ENCODE data around the gene LAMB1.

Gene LAMB1

GRCh38 chr7:107982918-107983389, 20.0 kb downstream of the LAMB1 start:
- H3K4me3 ChIP-seq (ENCODE audit: low read length in 2 of 2): no peak overlapping the region
- no peaks in the 10 kb centered on the region for H3K4me1 ChIP-seq (ENCODE audit: control insufficient read depth in 2 of 2, insufficient read depth in 2 of 2, low read length in 2 of 2)
- no peaks in the 10 kb centered on the region for H3K9me3 ChIP-seq (ENCODE audit: control insufficient read depth in 2 of 2, low read length in 2 of 2)
- H3K27me3 ChIP-seq (ENCODE audit: control insufficient read depth in 2 of 2, insufficient read depth in 2 of 2, low read length in 2 of 2): no peaks in the 10 kb centered on the region
- H3K9ac ChIP-seq (ENCODE audit: low read depth in 1 of 2, low read length in 2 of 2): no peak overlapping the region
- H3K36me3 ChIP-seq (ENCODE audit: control insufficient read depth in 2 of 2, insufficient read depth in 2 of 2, low read length in 2 of 2): peaks cover 3 to 30% of the 10 kb centered on the region in 2 donors
- H3K27ac ChIP-seq (ENCODE audit: low read depth in 2 of 2, low read length in 2 of 2): no peak overlapping the region

DNA sequence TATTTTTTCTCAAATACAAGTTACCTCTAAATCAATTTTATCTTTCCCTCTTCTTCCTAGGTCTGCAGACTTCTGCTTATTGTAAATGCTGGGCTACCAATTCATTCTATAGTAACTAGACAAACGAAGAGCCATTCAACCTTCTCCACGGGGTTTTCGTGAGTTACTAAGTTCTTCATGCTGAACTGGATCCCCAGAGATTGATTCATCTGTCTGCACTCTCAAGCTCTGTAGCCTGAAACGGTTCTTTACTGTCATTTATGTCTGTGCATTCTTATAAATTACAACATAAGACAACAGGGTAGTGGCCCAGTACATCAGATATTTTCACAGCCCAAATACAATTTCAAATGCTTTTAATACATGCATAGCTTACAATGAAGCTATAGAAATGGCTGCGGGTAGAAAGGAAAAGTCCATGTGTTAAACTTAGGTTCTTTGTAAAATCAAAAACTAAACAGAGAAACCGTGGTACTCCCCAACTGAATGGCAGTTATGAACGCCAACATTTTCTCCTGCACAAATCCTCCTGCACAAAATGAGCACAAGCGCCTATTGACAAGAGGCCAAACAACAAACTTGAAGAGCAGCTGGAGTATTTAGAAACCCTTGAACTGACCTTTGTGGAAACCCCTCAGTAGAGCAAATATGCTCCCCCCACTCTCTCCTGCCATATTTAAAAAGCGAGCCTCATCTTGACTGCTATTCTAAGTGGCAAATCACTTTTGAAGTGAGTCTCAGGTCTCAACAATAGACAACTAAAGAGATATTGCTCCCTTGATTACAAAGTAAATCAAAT, 20.7 kb downstream of the LAMB1 start:
- Histone ChIP-seq H3K9ac (ENCODE audit: low read depth in 1 of 2, low read length in 2 of 2) (no peak overlapping the region), H3K4me1 (ENCODE audit: control insufficient read depth in 2 of 2, insufficient read depth in 2 of 2, low read length in 2 of 2) (no peaks in the 10 kb centered on the region), H3K27me3 (ENCODE audit: control insufficient read depth in 2 of 2, insufficient read depth in 2 of 2, low read length in 2 of 2) (no peaks in the 10 kb centered on the region), H3K27ac (ENCODE audit: low read depth in 2 of 2, low read length in 2 of 2) (no peak overlapping the region), H3K9me3 (ENCODE audit: control insufficient read depth in 2 of 2, low read length in 2 of 2) (no peaks in the 10 kb centered on the region), H3K4me3 (ENCODE audit: low read length in 2 of 2) (no peak overlapping the region), H3K36me3 (ENCODE audit: control insufficient read depth in 2 of 2, insufficient read depth in 2 of 2, low read length in 2 of 2) (peaks cover 6 to 33% of the 10 kb centered on the region in 2 donors)

DNA sequence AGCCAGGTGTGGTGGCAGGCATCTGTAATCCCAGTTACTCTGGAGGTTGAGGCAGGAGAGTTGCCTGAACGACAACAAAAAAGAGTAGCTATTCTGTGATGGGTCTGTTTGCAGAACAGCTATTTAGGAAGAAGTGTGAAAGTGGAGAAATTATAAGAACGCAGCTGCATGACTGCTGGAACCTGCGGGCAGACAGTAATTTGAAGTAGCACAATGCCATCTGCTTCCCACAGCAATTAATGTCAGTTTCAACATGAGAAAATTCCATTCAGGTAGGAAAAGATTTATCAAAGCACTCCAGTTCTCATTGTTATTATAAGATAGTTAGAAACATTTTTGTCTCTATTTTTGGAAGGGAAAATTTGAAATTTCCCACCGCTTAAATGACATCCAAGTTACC, 21.5 kb downstream of the LAMB1 start:
- Histone ChIP-seq H3K9me3 (ENCODE audit: control insufficient read depth in 2 of 2, low read length in 2 of 2) (no peaks in the 10 kb centered on the region), H3K36me3 (ENCODE audit: control insufficient read depth in 2 of 2, insufficient read depth in 2 of 2, low read length in 2 of 2) (peaks cover 10 to 33% of the 10 kb centered on the region in 2 donors), H3K4me3 (ENCODE audit: low read length in 2 of 2) (no peak overlapping the region), H3K27ac (ENCODE audit: low read depth in 2 of 2, low read length in 2 of 2) (no peak overlapping the region), H3K4me1 (ENCODE audit: control insufficient read depth in 2 of 2, insufficient read depth in 2 of 2, low read length in 2 of 2) (no peaks in the 10 kb centered on the region), H3K9ac (ENCODE audit: low read depth in 1 of 2, low read length in 2 of 2) (no peak overlapping the region), H3K27me3 (ENCODE audit: control insufficient read depth in 2 of 2, insufficient read depth in 2 of 2, low read length in 2 of 2) (no peaks in the 10 kb centered on the region)

DNA sequence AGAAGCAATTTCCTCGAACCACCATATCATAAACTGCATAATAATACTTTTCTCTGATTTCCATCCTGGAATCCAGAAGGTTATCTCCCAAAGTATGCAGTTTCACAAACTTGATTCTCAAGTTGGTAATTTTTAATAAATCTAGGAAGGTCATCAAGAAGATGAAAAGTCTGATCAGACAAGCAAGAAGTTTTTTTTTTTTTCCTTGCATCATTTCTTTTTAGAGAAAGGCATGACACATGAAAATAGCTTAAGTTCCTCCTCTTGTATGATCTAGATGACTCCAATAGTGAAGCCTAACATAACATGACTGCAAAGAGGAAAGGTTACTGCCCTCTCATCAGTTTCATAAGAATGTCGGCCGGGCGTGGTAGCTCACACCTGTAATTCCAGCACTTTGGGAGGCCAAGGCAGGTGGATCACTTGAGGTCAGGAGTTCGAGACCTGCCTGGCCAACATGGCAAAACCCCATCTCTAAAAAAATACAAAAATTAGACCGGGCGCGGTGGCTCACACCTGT, 22.2 kb downstream of the LAMB1 start:
- peaks cover 13 to 34% of the 10 kb centered on the region in 2 donors for H3K36me3 ChIP-seq (ENCODE audit: control insufficient read depth in 2 of 2, insufficient read depth in 2 of 2, low read length in 2 of 2)
- no peak overlapping the region for H3K9ac ChIP-seq (ENCODE audit: low read depth in 1 of 2, low read length in 2 of 2)
- no peaks in the 10 kb centered on the region for H3K9me3 ChIP-seq (ENCODE audit: control insufficient read depth in 2 of 2, low read length in 2 of 2)
- no peak overlapping the region for H3K4me3 ChIP-seq (ENCODE audit: low read length in 2 of 2)
- no peaks in the 10 kb centered on the region for H3K27me3 ChIP-seq (ENCODE audit: control insufficient read depth in 2 of 2, insufficient read depth in 2 of 2, low read length in 2 of 2)
- no peaks in the 10 kb centered on the region for H3K4me1 ChIP-seq (ENCODE audit: control insufficient read depth in 2 of 2, insufficient read depth in 2 of 2, low read length in 2 of 2)
- no peak overlapping the region for H3K27ac ChIP-seq (ENCODE audit: low read depth in 2 of 2, low read length in 2 of 2)

DNA sequence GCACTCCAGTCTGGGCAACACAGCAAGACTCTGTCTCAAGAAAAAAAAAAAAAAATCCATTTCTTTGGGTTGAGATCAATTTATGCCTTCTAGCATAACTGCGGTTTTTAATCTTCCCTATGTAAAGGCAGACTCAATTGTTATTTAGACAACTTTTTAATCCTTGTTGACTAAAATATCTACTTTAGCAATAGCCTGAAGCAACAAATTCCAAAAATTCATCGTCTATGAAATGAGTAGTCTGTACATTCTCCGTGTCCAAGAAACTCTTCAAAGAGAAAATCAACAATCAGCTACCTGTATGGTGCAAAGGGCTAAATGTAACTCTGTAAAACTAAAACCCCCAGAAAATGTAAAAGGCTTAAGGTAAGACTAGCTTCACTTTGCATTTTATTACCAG, 22.8 kb downstream of the LAMB1 start:
- Histone ChIP-seq H3K4me1 (ENCODE audit: control insufficient read depth in 2 of 2, insufficient read depth in 2 of 2, low read length in 2 of 2) (no peaks in the 10 kb centered on the region), H3K9ac (ENCODE audit: low read depth in 1 of 2, low read length in 2 of 2) (no peak overlapping the region), H3K27me3 (ENCODE audit: control insufficient read depth in 2 of 2, insufficient read depth in 2 of 2, low read length in 2 of 2) (no peaks in the 10 kb centered on the region), H3K36me3 (ENCODE audit: control insufficient read depth in 2 of 2, insufficient read depth in 2 of 2, low read length in 2 of 2) (peaks cover 18 to 39% of the 10 kb centered on the region in 2 donors), H3K27ac (ENCODE audit: low read depth in 2 of 2, low read length in 2 of 2) (no peak overlapping the region), H3K9me3 (ENCODE audit: control insufficient read depth in 2 of 2, low read length in 2 of 2) (no peaks in the 10 kb centered on the region), H3K4me3 (ENCODE audit: low read length in 2 of 2) (no peak overlapping the region)

DNA sequence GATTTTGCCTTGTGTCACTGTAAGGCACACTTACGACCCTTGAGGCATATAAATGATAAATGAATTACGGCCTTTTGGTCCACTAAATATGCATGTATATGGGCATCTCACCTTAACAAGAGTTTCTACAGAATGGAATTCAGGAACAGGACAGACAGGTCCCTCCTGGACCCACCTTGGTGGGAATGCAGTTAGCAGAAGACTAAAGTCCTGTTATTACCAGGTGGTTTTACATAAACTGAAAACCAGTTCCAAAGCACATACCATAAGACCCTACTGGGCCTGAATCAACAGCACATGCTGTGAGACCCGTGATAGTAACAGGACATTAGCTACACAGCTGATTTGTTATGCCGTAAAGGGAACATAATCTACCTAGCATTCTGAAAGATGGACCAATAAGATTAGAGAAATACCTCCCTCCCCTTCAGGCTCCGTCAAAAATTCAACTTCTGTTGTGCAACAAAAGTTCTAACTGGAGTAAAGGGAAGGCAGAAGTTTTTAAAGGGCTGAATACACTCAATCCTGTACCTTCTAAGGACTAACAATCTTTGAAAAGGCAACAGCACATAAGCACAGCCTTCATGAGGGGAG, 24.0 kb downstream of the LAMB1 start:
- Histone ChIP-seq H3K4me1 (ENCODE audit: control insufficient read depth in 2 of 2, insufficient read depth in 2 of 2, low read length in 2 of 2) (no peaks in the 10 kb centered on the region), H3K4me3 (ENCODE audit: low read length in 2 of 2) (no peak overlapping the region), H3K36me3 (ENCODE audit: control insufficient read depth in 2 of 2, insufficient read depth in 2 of 2, low read length in 2 of 2) (peaks cover 22 to 46% of the 10 kb centered on the region in 2 donors), H3K27ac (ENCODE audit: low read depth in 2 of 2, low read length in 2 of 2) (no peak overlapping the region), H3K27me3 (ENCODE audit: control insufficient read depth in 2 of 2, insufficient read depth in 2 of 2, low read length in 2 of 2) (no peaks in the 10 kb centered on the region), H3K9ac (ENCODE audit: low read depth in 1 of 2, low read length in 2 of 2) (no peak overlapping the region), H3K9me3 (ENCODE audit: control insufficient read depth in 2 of 2, low read length in 2 of 2) (no peaks in the 10 kb centered on the region)

DNA sequence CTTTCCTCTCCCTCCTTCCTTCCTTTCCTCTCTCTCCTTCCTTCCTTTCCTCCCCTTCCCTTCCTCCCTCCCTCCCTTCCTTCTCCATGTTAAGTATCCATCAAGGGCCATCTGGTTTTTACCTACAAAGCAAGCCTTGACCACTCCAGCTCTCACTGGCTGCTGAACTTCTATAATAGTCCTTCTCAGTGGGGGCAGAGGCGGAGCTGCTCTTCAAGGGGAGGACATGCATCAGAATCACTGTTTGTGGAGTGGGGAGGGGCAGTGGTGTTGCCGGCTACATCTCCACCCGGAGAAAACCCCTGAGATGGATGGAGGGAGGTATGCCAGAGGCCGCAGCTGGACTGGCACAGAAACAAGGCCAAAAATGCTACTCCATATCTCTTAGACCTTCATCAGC, 25.9 kb downstream of the LAMB1 start:
- H3K9me3 ChIP-seq (ENCODE audit: control insufficient read depth in 2 of 2, low read length in 2 of 2): no peaks in the 10 kb centered on the region
- no peak overlapping the region for H3K4me3 ChIP-seq (ENCODE audit: low read length in 2 of 2)
- H3K27me3 ChIP-seq (ENCODE audit: control insufficient read depth in 2 of 2, insufficient read depth in 2 of 2, low read length in 2 of 2): no peaks in the 10 kb centered on the region
- H3K36me3 ChIP-seq (ENCODE audit: control insufficient read depth in 2 of 2, insufficient read depth in 2 of 2, low read length in 2 of 2): peaks cover 27 to 54% of the 10 kb centered on the region in 2 donors
- H3K4me1 ChIP-seq (ENCODE audit: control insufficient read depth in 2 of 2, insufficient read depth in 2 of 2, low read length in 2 of 2): no peaks in the 10 kb centered on the region
- no peak overlapping the region for H3K9ac ChIP-seq (ENCODE audit: low read depth in 1 of 2, low read length in 2 of 2)
- H3K27ac ChIP-seq (ENCODE audit: low read depth in 2 of 2, low read length in 2 of 2): no peak overlapping the region

DNA sequence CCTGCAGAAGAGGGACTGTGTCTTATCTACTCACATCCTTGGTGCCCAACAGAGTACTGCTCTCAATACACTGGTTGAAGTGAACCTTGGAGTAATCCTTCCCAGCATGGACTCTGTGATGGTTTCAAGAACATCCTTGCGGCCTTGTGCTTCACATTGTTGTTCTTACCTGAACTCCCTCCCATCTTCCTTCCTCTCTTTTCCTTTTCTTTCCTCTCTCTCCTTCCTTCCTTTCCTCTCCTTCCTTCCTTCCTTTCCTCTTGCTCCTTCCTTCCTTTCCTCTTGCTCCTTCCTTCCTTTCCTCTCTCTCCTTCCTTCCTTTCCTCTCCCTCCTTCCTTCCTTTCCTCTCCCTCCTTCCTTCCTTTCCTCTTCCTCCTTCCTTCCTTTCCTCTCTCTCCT, 26.3 kb downstream of the LAMB1 start:
- no peak overlapping the region for H3K4me3 ChIP-seq (ENCODE audit: low read length in 2 of 2)
- no peak overlapping the region for H3K27ac ChIP-seq (ENCODE audit: low read depth in 2 of 2, low read length in 2 of 2)
- no peaks in the 10 kb centered on the region for H3K4me1 ChIP-seq (ENCODE audit: control insufficient read depth in 2 of 2, insufficient read depth in 2 of 2, low read length in 2 of 2)
- H3K9me3 ChIP-seq (ENCODE audit: control insufficient read depth in 2 of 2, low read length in 2 of 2): no peaks in the 10 kb centered on the region
- H3K9ac ChIP-seq (ENCODE audit: low read depth in 1 of 2, low read length in 2 of 2): no peak overlapping the region
- peaks cover 29 to 58% of the 10 kb centered on the region in 2 donors for H3K36me3 ChIP-seq (ENCODE audit: control insufficient read depth in 2 of 2, insufficient read depth in 2 of 2, low read length in 2 of 2)
- no peaks in the 10 kb centered on the region for H3K27me3 ChIP-seq (ENCODE audit: control insufficient read depth in 2 of 2, insufficient read depth in 2 of 2, low read length in 2 of 2)

- peaks cover 29 to 55% of the 10 kb centered on the region in 2 donors for H3K36me3 ChIP-seq (ENCODE audit: control insufficient read depth in 2 of 2, insufficient read depth in 2 of 2, low read length in 2 of 2)
- H3K9ac ChIP-seq (ENCODE audit: low read depth in 1 of 2, low read length in 2 of 2): no peak overlapping the region
- no peaks in the 10 kb centered on the region for H3K9me3 ChIP-seq (ENCODE audit: control insufficient read depth in 2 of 2, low read length in 2 of 2)
- no peaks in the 10 kb centered on the region for H3K27me3 ChIP-seq (ENCODE audit: control insufficient read depth in 2 of 2, insufficient read depth in 2 of 2, low read length in 2 of 2)
- H3K4me1 ChIP-seq (ENCODE audit: control insufficient read depth in 2 of 2, insufficient read depth in 2 of 2, low read length in 2 of 2): no peaks in the 10 kb centered on the region
- H3K27ac ChIP-seq (ENCODE audit: low read depth in 2 of 2, low read length in 2 of 2): no peak overlapping the region
- H3K4me3 ChIP-seq (ENCODE audit: low read length in 2 of 2): no peak overlapping the region
Measured at GRCh38 chr7:107975394-107976013, 27.5 kb downstream of the LAMB1 start.

GRCh38 chr7:107973861-107974260, 29.1 kb downstream of the LAMB1 start:
- no peaks in the 10 kb centered on the region for H3K4me1 ChIP-seq (ENCODE audit: control insufficient read depth in 2 of 2, insufficient read depth in 2 of 2, low read length in 2 of 2)
- H3K9me3 ChIP-seq (ENCODE audit: control insufficient read depth in 2 of 2, low read length in 2 of 2): no peaks in the 10 kb centered on the region
- no peak overlapping the region for H3K9ac ChIP-seq (ENCODE audit: low read depth in 1 of 2, low read length in 2 of 2)
- no peak overlapping the region for H3K27ac ChIP-seq (ENCODE audit: low read depth in 2 of 2, low read length in 2 of 2)
- peaks cover 29 to 51% of the 10 kb centered on the region in 2 donors for H3K36me3 ChIP-seq (ENCODE audit: control insufficient read depth in 2 of 2, insufficient read depth in 2 of 2, low read length in 2 of 2)
- no peaks in the 10 kb centered on the region for H3K27me3 ChIP-seq (ENCODE audit: control insufficient read depth in 2 of 2, insufficient read depth in 2 of 2, low read length in 2 of 2)
- H3K4me3 ChIP-seq (ENCODE audit: low read length in 2 of 2): no peak overlapping the region
